Upper lobe of left lung (tissue), 6 donors: ENCODE data around the gene CHCHD3. TPM values are rescaled to one million over a fixed set of nuclear protein-coding genes. Genes with fewer than 3 reads are reported as not detected.

ENCODE experiments used
- ATAC-seq, 2 donors: fragments of 200-7000 bp; cut with Tn5 transposase; one replicate each; pipeline ENCODE4 v1.9.1; 2022; ENCODE audit warnings: mild to moderate bottlenecking in 2 of 2, moderate library complexity in 2 of 2; ENCODE audit not compliant: low FRiP score in 2 of 2
- DNase-seq, 2 donors: peaks; one replicate each; pipeline ENCODE4 v3.0.0-alpha.2; 2019 to 2020
- H3K27ac ChIP-seq, 4 donors: fragments of 200-600 bp; sonication (generic); one replicate each; pipeline ENCODE4 v1.5.1; 2016 to 2019
- H3K27me3 ChIP-seq, 4 donors: fragments of 200-600 bp; sonication (generic); one replicate each; pipeline ENCODE4 v1.5.1; 2017 to 2019
- H3K36me3 ChIP-seq, 4 donors: fragments of 200-600 bp; sonication (generic); one replicate each; pipeline ENCODE4 v1.5.1; 2016 to 2019
- H3K4me1 ChIP-seq, 4 donors: fragments of 200-600 bp; sonication (generic); one replicate each; pipeline ENCODE4 v1.5.1; 2018 to 2019
- H3K4me3 ChIP-seq, 4 donors: fragments of 200-600 bp; sonication (generic); one replicate each; pipeline ENCODE4 v1.5.1; 2017 to 2019; ENCODE audit warnings: mild to moderate bottlenecking in 2 of 4, moderate library complexity in 1 of 4
- H3K9me3 ChIP-seq, 4 donors: fragments of 200-600 bp; sonication (generic); one replicate each; pipeline ENCODE4 v1.5.1; 2018 to 2019
- CTCF ChIP-seq, 6 experiments: fragments of 450-650 bp in 4 of 6; fragments of 200-600 bp in 2 of 6; sonication (generic) in 2 of 6; IDR thresholded peaks; one replicate each; pipeline ENCODE4 v1.5.1; 2016 to 2019; ENCODE audit warnings: antibody characterized with exemption in 6 of 6
- EP300 ChIP-seq, 4 donors: sonication (generic); formaldehyde crosslinking; IDR thresholded peaks; one replicate each; pipeline ENCODE4 v1.5.1; 2017; ENCODE audit warnings: antibody characterized with exemption in 4 of 4, control low read depth in 2 of 4
- POLR2A ChIP-seq, 4 donors: fragments of 450-650 bp; IDR thresholded peaks; one replicate each; pipeline ENCODE4 v1.5.1; 2016 to 2017; ENCODE audit warnings: antibody characterized with exemption in 4 of 4, mild to moderate bottlenecking in 2 of 4
- POLR2AphosphoS5 ChIP-seq, 2 donors: sonication (generic); formaldehyde crosslinking; IDR thresholded peaks; one replicate each; pipeline ENCODE4 v1.5.1; 2017; ENCODE audit warnings: antibody characterized with exemption in 2 of 2
- WGBS, 2 donors: methylation state at CpG; one replicate each; pipeline ENCODE4 v1.1.5; 2017 to 2018; 5-methylcytosine and 5-hydroxymethylcytosine counted together
- total RNA-seq, 6 donors: library from RNA; depleted of rRNA in 4 of 6; stranded (reverse); fragments of >200 nt in 4 of 6; gene quantifications; one replicate each; pipeline versions ENCODE4 v1.1.0 to v1.2.1, GENCODE V29; 2016 to 2021
- donor health status: DM: no; HTN: no; CAD: no; lungs with moderate emphysema.
- donor health status: DM: no; HTN: yes; CAD: no; lungs with severe emphysema.

The CHCHD3 gene
- total RNA-seq, 6 donors from 2014 or later: 42.6 to 54.5 (median 48.6) TPM

- Histone ChIP-seq H3K4me3 (no peak overlapping the region), H3K36me3 (no peaks in the 10 kb centered on the region)
These were observed 144.6 kb downstream of the CHCHD3 start for GRCh38 chr7:132937286-132937685.

GRCh38 chr7:132935608-132936007 lies 146.3 kb downstream of the CHCHD3 start:
- H3K4me1 ChIP-seq: no peaks in the 10 kb centered on the region
- 100% methylated on average over 1 of the region's 1 CpG for WGBS, 2 donors
- peaks cover 0 to 6% (median 2%) of the 10 kb centered on the region in 4 donors for H3K9me3 ChIP-seq
- H3K4me3 ChIP-seq: no peak overlapping the region
- no peaks in the 10 kb centered on the region for H3K36me3 ChIP-seq
- TF ChIP-seq POLR2A (IDR thresholded peaks at IDR 0.05) (no peak), CTCF (IDR thresholded peaks at IDR 0.05) (no peak), POLR2AphosphoS5 (IDR thresholded peaks at IDR 0.05) (no peak), EP300 (IDR thresholded peaks at IDR 0.05) (no peak)
- H3K27ac ChIP-seq: no peak overlapping the region
- no peak for DNase-seq
- no peaks in the 10 kb centered on the region for H3K27me3 ChIP-seq
- ATAC-seq: no peak

More at GRCh38 chr7:132937286-132937685, 144.6 kb downstream of the CHCHD3 start:
- Histone ChIP-seq H3K4me1 (no peaks in the 10 kb centered on the region), H3K27me3 (no peaks in the 10 kb centered on the region), H3K9me3 (peaks cover 0 to 6% (median 2%) of the 10 kb centered on the region in 4 donors), H3K27ac (no peak overlapping the region)
- no peak for DNase-seq
- TF ChIP-seq EP300 (IDR thresholded peaks at IDR 0.05) (no peak), POLR2A (IDR thresholded peaks at IDR 0.05) (no peak), POLR2AphosphoS5 (IDR thresholded peaks at IDR 0.05) (no peak)
- no peak for ATAC-seq

- Histone ChIP-seq H3K4me1 (peaks cover 0 to 7% (median 0%) of the 10 kb centered on the region in 4 donors), H3K36me3 (no peaks in the 10 kb centered on the region), H3K27ac (no peak overlapping the region), H3K9me3 (peaks cover 0 to 6% (median 2%) of the 10 kb centered on the region in 4 donors), H3K27me3 (no peaks in the 10 kb centered on the region), H3K4me3 (no peak overlapping the region)
- TF ChIP-seq POLR2AphosphoS5 (IDR thresholded peaks at IDR 0.05) (no peak), CTCF (IDR thresholded peaks at IDR 0.05) (no peak), POLR2A (IDR thresholded peaks at IDR 0.05) (no peak), EP300 (IDR thresholded peaks at IDR 0.05) (no peak)
- WGBS, 2 donors: 94 to 100% methylated on average over 2 of the region's 2 CpGs
- ATAC-seq: no peak
- no peak for DNase-seq
These were observed 147.9 kb downstream of the CHCHD3 start for GRCh38 chr7:132934017-132934416.

GRCh38 chr7:132933072-132933458 lies 148.8 kb downstream of the CHCHD3 start:
- peaks cover 0 to 7% (median 0%) of the 10 kb centered on the region in 4 donors for H3K4me1 ChIP-seq
- TF ChIP-seq POLR2A (IDR thresholded peaks at IDR 0.05) (no peak), CTCF (IDR thresholded peaks at IDR 0.05) (no peak), POLR2AphosphoS5 (IDR thresholded peaks at IDR 0.05) (no peak), EP300 (IDR thresholded peaks at IDR 0.05) (no peak)
- H3K36me3 ChIP-seq: no peaks in the 10 kb centered on the region
- 77 to 82% methylated on average over 4 of the region's 4 CpGs for WGBS, 2 donors
- H3K9me3 ChIP-seq: peaks cover 0 to 6% (median 2%) of the 10 kb centered on the region in 4 donors
- DNase-seq: no peak
- H3K27ac ChIP-seq: no peak overlapping the region
- ATAC-seq: peak in 1 of 2 donors; percentile 60
- H3K27me3 ChIP-seq: no peaks in the 10 kb centered on the region
- H3K4me3 ChIP-seq: no peak overlapping the region

GRCh38 chr7:132932296-132933071 lies 149.4 kb downstream of the CHCHD3 start:
- H3K9me3 ChIP-seq: peaks cover 0 to 6% (median 2%) of the 10 kb centered on the region in 4 donors
- no peak overlapping the region for H3K4me3 ChIP-seq
- WGBS, 2 donors: 93 to 96% methylated on average over 7 of the region's 7 CpGs
- no peak for DNase-seq
- peaks cover 0 to 7% (median 0%) of the 10 kb centered on the region in 4 donors for H3K4me1 ChIP-seq
- no peaks in the 10 kb centered on the region for H3K27me3 ChIP-seq
- TF ChIP-seq POLR2A (IDR thresholded peaks at IDR 0.05) (no peak), POLR2AphosphoS5 (IDR thresholded peaks at IDR 0.05) (no peak), EP300 (IDR thresholded peaks at IDR 0.05) (no peak), CTCF (IDR thresholded peaks at IDR 0.05) (no peak)
- H3K27ac ChIP-seq: no peak overlapping the region
- no peak for ATAC-seq
- no peaks in the 10 kb centered on the region for H3K36me3 ChIP-seq
